RWPE2 (cell line): ENCODE measurements around the gene HOXD4.

Experiments
- ATAC-seq: fragments of 200-7000 bp; cut with Tn5 transposase; 3 replicates; pipeline ENCODE4 v1.9.1; 2021; ENCODE audit warnings: low read depth
- DNase-seq: peaks from one replicate; pipeline ENCODE4 v3.0.0-alpha.2; 2020; ENCODE audit warnings: low spot score
- H3K27ac ChIP-seq: fragments of 450-650 bp; 2 replicates; pipeline ENCODE4 v1.5.1; 2017; ENCODE audit warnings: mild to moderate bottlenecking; ENCODE audit not compliant: poor library complexity, severe bottlenecking
- H3K27me3 ChIP-seq: fragments of 250-450 bp; sonication (Bioruptor Pico); 2 replicates; pipeline ENCODE4 v1.5.1; 2021; ENCODE audit warnings: mild to moderate bottlenecking, moderate library complexity; ENCODE audit not compliant: insufficient read depth, poor library complexity, severe bottlenecking
- H3K36me3 ChIP-seq: fragments of 250-450 bp; sonication (Bioruptor Pico); 2 replicates; pipeline ENCODE4 v1.5.1; 2020; ENCODE audit warnings: low read depth, mild to moderate bottlenecking, moderate library complexity
- H3K4me1 ChIP-seq: fragments of 250-450 bp; sonication (Bioruptor Pico); 2 replicates; pipeline ENCODE4 v1.5.1; 2021; ENCODE audit warnings: mild to moderate bottlenecking, moderate library complexity; ENCODE audit not compliant: insufficient read depth, poor library complexity, severe bottlenecking
- H3K4me3 ChIP-seq: fragments of 250-450 bp; sonication (Bioruptor Pico); 2 replicates; pipeline ENCODE4 v1.5.1; 2021; ENCODE audit warnings: mild to moderate bottlenecking, moderate library complexity; ENCODE audit not compliant: severe bottlenecking
- H3K9me3 ChIP-seq: fragments of 250-450 bp; sonication (Bioruptor Pico); 2 replicates; pipeline ENCODE4 v1.5.1; 2021; ENCODE audit warnings: mild to moderate bottlenecking, moderate library complexity; ENCODE audit not compliant: severe bottlenecking
- TF ChIP-seq, protein P1 (sequence below): fragments of 450-650 bp; IDR thresholded peaks from one replicate; pipeline ENCODE4 v1.5.1; 2017; ENCODE audit warnings: mild to moderate bottlenecking, moderate library complexity; ENCODE audit not compliant: poor library complexity, severe bottlenecking

Gene HOXD4

DNA sequence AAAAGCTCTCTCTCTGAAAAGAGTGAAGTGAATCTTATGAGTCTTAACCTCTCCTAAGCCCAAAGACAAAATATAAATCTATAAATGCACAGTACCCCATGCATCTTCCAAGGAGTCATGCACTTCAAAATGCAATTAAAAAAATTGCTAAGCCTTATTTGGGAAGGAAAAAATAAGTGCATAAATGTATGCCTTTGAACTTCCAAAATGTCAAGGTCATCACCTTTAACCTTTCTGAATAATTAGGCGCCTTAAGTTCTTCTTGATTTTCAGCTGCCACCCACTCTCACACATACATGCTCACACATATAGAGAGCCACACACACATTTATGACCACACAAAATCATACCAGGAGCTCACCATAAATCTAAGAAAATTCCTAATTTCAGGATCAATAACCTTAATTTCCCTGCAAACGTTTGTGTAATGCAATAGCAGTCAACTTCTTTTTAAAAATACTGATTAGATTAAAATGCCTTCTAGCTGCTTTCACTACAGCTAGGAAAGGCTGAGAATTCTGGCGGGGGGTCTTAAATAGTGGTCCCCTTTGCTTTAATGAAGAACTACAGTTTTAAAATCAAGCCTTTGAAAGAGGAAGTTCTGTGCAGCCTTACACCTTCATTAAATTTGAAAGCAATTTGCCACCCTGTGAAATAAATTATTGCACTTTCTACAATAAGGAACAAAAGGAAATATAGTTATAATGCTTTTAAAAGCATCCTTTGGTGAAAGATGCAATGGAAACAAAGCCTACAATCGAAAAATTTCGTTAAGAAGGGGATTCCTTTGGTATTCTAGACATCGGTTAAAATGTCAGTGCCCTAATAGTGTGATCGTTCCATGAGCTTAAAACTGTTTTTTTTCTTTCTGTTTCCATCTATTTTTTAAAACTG is 40.7 kb upstream of the HOXD4 start:
- Histone ChIP-seq H3K4me1 (peaks cover 5% of the 10 kb centered on the region), H3K4me3 (no peak overlapping the region), H3K36me3 (peaks cover 33% of the 10 kb centered on the region), H3K27me3 (no peaks in the 10 kb centered on the region), H3K27ac (no peak overlapping the region), H3K9me3 (no peaks in the 10 kb centered on the region)
- ATAC-seq: no peak
- TF ChIP-seq, protein P1, sequence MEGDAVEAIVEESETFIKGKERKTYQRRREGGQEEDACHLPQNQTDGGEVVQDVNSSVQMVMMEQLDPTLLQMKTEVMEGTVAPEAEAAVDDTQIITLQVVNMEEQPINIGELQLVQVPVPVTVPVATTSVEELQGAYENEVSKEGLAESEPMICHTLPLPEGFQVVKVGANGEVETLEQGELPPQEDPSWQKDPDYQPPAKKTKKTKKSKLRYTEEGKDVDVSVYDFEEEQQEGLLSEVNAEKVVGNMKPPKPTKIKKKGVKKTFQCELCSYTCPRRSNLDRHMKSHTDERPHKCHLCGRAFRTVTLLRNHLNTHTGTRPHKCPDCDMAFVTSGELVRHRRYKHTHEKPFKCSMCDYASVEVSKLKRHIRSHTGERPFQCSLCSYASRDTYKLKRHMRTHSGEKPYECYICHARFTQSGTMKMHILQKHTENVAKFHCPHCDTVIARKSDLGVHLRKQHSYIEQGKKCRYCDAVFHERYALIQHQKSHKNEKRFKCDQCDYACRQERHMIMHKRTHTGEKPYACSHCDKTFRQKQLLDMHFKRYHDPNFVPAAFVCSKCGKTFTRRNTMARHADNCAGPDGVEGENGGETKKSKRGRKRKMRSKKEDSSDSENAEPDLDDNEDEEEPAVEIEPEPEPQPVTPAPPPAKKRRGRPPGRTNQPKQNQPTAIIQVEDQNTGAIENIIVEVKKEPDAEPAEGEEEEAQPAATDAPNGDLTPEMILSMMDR: no peak
- no peak for DNase-seq

DNA sequence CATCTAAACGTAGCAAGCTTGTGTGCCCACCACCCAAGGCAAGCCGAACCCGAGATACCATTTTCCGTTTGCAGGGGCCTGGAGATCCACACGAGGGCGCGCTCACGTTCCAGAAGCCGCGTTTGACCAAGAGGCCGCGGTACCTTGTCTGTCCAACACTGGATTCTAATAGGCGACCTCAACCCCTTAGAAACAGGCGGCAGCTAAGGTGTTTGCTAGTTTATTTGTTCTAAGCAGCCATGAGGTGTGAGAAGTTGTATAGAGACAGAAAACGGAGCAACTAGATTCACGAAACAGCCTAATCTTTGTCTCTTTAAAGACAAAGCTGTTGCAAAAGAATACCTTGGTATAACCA is 40.1 kb upstream of the HOXD4 start:
- no peak overlapping the region for H3K4me3 ChIP-seq
- 0 out of 3 replicates have a peak, but pooled peaks have one; percentile 6 for ATAC-seq
- H3K9me3 ChIP-seq: no peaks in the 10 kb centered on the region
- no peaks in the 10 kb centered on the region for H3K27me3 ChIP-seq
- no peak for DNase-seq
- peaks cover 33% of the 10 kb centered on the region for H3K36me3 ChIP-seq
- H3K4me1 ChIP-seq: peaks cover 6% of the 10 kb centered on the region
- H3K27ac ChIP-seq: no peak overlapping the region
- TF ChIP-seq, protein P1: peak; percentile 89

DNA sequence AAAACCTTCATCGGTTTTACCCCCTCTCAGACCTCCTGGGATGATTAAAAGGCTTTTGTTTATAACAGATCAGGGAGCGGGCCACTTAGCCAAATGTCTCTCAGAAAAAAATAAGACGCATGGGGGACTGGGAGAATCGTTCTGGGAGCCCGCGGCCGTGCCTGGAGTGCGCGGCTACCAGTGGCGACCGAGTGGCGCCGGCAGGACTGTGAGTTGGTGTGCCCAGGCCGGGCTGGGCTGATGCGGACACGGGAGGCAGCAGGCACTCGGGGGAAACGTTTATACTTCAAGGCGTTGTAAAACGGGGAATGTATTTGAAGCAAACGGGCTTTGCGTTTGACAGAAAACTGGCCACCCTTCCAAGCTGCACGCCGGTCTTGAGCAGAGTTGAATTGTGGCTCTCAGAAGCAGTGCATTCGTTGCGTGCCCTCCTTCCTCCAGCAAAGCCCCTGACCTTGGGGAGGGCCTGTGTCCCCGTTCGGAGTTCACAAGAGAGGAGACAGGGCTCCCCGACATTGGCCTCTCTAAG is 39.4 kb upstream of the HOXD4 start:
- Histone ChIP-seq H3K9me3 (no peaks in the 10 kb centered on the region), H3K4me1 (peaks cover 6% of the 10 kb centered on the region), H3K36me3 (peaks cover 36% of the 10 kb centered on the region), H3K27me3 (no peaks in the 10 kb centered on the region), H3K4me3 (no peak overlapping the region), H3K27ac (no peak overlapping the region)
- ATAC-seq: no peak
- TF ChIP-seq, protein P1: no peak
- DNase-seq: no peak

DNA sequence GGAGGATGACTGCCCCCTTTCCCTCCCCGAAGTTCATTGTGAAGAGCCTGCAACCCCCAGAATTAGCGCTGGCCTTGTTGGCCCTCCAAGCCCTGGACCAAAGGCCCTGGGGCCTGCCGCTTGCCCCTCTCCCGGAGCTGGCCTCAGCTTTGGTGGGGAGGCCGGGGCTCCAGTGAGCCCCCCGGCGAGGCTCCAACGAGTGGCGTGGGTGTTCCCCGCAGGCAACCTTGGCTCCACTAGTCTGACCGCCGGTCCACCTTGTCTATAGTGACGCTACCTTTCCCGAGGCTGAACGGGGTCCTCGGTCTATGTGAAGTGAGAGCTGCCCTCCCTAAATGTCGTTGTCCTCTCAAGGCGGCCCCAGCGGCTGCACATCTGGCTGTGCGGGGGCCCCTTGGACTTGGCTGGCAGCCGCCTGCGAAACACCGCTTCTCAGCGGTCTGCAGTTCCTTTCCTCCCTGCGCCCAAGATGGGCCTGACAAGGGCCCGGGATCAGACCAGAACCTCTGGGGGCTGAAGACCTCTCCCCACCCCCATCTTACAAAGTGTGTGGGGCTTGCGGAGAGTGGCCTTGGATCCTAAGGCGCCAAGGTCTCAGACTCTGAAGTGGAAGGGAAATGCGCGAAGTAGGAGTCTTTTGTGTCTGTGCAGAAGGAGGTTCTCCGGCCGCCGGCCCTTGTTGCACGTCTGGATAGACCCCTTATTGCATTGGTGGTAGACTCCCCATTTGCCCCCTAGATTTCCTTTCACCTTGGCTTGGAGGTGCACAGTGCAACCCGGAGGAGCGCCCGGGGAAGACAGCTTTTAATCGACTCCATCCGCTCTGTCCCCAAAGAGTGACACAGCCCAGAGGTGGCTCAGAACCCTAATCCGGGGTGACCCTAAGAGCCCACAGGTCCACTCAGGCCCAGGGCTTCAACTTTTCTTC is 38.7 kb upstream of the HOXD4 start:
- Histone ChIP-seq H3K4me3 (no peak overlapping the region), H3K27me3 (no peaks in the 10 kb centered on the region), H3K27ac (peak overlapping the region; percentile 22), H3K9me3 (no peaks in the 10 kb centered on the region), H3K36me3 (peaks cover 43% of the 10 kb centered on the region), H3K4me1 (peaks cover 6% of the 10 kb centered on the region)
- DNase-seq (no peak), ATAC-seq (no peak)
- TF ChIP-seq, protein P1: no peak
